ENCODE results near the gene ETV6.
"Not testable (repeated sequence)": the region's sequence is repeated elsewhere in the genome, so short reads cannot be mapped to it uniquely, and the experiment has no call there.

ETV6 gene

DNA sequence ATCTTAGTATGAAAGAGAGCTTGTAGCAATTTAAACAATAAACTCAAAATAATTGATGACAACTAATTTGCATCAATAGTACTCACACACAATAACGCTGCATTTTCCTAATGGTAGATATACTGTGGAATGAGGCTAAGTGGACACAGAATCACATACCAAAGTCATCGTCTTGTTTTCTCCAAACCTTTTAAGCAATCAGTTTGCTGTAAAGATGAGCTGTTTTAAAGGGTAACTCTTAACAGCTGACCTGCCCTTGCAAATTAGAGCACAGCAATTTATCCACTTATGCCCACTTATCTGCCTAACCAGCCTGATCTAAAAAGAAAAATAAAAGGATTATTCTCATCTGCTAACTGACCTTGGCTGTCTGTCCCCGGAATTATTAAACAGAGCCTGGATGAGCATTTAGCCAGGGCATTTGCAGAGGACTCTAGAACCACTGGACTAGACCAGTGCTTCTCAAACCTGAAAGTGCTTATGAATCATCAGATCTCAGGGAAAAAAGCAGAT lies 247.0 kb downstream of the ETV6 start:
- peak; percentile 75 to 86 for DNase-seq

DNA sequence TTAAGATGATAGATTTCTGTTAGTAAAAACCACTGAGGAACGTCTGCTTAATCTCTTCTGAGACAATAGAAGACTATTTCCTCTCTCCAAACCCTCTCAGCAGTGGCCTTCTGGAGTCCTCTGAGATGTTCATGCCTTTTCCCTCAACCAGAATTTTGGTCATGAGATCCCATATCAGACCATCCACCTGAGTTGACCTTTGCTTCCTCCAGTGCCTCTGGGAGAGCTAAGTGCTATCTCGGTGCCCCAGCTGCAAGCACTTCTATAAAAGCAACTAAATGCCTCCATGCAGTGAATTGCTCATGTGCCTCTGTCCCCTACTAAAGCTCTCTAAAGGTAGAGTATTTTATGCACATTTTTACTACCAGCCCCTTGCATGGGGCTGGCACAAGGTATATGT lies 248.4 kb downstream of the ETV6 start:
- no peak for DNase-seq

DNA sequence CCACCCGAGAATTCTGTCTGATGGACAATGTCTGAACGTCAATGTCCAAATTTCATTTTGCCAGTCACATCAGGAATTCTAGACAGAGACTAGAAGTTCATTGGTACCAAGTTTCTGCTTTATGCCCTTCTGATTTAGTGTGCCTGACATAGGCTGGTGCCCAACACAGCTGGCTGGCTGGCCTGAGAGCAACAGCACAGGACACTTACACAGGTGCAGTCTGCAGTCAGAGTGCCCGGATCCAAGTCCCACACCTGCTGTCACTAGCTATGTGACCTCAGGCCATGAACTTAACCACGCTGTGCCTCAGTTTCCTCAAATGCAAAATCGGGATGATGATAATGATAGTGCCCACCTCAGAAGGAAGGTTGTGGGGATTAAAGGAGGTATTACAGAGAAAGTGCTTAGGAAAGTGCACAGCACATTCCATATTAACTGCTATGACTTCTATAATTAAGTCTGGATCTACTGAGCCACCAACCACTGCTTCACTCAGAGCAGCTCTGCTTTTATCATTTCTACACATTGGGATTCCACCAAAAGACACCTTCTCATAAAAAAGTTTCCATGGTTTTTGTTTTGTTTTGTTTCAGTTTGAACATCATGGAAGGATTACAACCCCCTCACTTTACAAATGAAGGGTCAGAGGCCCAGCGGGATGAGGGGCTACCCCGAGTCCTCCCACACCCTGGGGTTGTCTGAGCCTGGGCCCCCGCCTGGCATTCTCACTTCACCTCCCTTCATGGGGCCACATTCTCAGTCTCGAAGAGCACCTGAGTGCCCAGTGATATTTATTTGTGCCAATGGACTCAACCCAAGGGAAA lies 252.4 kb downstream of the ETV6 start:
- DNase-seq, result no peak

DNA sequence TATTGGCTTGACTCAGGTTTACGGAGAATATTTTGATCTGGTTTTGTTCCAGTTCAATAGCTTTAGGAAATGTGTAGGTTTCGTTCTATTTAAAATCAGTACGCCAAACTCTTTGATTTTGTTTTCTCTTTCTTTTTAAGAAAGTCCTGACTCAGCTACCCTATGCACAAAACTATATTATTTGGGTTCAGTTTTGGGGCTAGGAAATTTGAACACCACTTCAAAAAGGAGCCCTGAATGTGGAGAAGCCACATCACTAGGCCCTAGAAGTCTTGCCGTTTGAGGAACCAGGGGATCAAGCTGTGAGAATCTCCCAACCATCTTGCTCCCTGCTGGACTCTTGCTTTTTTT lies 253.0 kb downstream of the ETV6 start:
- DNase-seq, result no peak

DNA sequence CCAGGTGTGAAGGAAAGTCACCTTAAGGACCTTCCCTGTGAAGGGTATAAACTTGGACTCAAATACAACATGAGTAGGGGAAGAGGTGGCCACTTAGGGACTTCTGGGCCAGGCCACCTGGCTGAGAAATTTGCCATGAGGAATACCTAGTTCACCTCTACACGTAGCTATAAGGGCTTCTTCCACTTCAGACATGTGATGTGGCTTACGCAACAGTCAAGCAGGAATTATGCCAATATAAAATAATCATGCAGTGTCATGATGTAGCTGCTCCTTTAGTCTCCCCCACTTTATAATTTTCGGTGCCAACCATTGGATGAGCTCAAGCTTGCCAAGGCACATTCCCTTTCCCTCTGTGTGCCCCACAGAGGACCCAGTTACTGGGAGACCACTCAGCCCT lies 254.7 kb downstream of the ETV6 start:
- no peak for DNase-seq

DNA sequence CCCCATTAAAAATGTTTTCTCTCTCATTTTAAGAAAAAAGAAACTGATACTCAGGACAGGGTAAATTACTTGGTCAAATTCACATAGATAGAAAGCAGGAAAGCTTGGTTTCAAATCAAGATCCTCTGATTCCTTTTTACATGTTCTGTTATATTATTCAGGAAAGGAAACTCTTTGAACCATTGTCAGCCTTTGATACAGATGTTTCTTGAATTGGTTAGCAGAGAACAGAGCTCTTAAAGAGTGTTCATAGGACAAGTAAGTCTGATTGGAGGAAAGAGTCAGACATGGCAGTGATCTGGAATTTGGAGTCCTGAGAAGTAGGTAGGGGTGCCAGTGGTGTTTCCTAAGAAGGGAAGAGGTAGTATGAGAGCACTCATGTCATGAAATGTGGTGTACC lies 256.1 kb downstream of the ETV6 start:
- no peak for DNase-seq

DNA sequence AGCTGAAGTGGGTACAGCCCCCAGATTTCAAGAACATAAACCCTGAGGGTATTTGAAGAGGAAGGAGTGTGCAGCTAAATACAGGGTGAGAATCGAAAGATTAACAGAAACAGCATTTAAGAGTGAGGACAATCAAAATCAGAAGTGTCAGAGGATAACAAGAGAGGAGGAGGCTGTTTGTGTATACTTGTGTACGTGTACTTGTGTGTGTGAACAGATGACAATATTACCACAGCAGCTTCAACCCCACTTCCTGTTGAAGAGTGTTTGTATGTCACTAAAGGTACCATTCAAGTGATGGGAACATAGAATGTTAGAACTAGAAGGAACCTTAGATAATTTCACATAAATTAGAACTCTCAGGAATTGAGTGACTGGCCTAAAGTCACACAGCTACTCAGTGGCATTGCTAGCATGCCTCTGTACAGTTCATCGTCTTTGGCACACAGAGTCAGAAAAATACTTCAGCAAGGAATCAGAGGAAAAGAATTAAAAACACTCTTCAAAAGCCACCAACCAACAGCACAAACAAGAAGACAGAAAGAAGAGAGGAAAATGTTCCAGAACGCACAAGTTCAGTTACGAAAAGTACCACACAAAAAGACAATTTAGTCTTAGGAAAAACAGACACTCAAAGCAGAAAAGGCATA lies 256.9 kb downstream of the ETV6 start:
- DNase-seq, result no peak

DNA sequence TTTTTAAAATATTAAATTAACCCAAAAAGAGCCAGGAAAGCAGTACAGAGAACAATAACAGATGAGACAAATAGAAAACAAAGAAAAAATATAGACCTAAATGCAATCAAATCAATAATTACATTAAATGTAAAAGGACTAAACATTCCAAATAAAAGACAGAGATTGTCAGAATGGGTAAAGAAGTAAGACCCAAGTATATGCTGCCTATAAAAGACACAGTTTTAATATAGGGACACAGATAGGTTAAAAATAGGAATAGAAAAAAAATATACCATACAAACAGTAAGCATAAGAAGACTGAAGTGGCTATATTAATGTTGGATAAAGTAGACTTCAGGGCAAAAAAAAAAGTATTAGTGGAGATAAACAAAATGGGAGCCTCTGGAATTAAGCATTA lies 258.2 kb downstream of the ETV6 start:
- DNase-seq, result no peak

DNA sequence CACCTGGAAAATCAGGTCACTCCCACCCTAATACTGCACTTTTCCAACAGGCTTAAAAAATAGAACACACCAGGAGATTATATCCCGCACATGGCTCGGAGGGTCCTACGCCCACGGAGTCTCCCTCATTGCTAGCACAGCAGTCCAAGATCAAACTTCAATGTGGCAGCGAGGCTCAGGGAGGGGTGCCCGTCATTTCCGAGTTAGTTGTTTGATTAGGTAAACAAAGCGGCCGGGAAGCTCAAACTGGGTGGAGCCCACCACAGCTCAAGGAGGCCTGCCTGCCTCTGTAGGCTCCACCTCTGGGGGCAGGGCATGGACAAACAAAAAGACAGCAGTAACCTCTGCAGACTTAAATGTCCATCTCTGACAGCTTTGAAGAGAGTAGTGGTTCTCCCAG lies 259.9 kb downstream of the ETV6 start:
- not testable (repeated sequence) for DNase-seq

DNA sequence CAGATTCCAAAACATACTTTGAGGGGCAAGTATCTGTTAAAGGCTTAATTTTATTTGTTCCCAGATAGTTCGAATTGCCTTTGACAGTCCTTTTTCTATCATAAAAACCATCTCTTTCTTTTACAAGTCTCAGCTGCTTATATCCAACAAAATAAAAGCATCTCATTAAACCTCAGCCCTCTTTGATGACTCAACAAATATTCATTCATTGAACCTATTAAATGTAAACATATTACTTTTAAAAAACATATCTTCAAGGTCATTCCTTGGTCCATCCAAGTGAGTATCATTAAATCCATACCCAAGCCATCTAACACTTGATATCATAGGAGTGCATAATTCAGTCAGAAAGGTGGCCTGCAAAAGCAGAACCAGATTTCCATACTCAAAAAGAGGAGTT lies 266.6 kb downstream of the ETV6 start:
- no peak for DNase-seq

DNA sequence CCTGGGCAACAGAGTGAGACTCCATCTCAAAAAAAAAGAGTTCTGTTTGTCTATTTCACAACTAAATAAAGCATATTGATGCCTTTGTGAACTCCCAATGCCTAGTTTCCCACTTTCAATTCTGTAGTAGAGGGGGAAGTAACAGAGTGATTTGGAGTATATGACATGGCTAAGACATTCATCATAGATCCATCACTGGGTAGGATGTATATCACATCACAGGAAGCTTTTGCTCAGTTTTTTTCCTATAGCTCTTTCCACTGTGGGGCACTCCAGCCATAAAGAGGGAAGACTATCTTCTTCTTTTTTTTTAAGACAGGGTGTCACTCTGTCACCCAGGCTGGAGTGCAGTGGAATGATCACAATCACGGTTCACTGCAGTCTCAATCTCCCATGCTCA lies 267.3 kb downstream of the ETV6 start:
- DNase-seq, result no peak

DNA sequence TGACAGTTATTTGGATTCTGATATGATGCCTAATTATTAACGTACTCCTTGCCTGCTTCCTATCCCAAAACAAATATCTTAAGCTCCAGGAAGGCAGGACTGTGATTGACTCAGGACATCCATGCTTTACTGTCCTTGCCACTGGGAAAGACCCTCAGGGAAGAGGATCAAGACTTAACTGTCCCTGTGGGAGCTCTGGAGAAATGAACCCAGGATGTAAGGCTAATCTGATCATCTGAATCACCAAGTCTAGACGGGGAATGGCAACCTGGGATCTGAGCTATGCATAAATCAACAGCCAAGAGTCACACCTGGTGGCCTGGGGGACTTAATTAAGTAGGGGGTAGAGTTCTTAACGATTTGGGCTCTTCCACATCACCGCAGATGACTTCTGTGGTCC lies 268.0 kb downstream of the ETV6 start:
- no peak for DNase-seq

DNA sequence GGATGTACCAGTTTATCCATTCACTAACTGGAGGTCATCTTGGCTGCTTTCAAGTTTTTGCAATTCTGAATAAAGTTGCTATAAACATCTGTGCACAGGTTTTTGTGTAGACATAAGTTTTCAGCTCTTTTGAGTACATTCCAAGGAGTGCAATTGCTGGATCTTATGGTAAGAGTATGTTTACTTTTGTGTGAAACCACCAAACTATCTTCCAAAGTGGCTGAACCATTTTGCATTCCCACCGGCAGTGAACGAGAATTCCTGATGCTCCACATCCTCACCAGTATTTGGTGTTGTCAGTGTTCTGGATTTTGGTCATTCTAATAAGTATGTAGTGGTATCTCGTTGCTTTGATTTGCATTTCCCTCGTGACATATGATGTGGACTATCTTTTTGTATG lies 270.8 kb downstream of the ETV6 start:
- no peak for DNase-seq

DNA sequence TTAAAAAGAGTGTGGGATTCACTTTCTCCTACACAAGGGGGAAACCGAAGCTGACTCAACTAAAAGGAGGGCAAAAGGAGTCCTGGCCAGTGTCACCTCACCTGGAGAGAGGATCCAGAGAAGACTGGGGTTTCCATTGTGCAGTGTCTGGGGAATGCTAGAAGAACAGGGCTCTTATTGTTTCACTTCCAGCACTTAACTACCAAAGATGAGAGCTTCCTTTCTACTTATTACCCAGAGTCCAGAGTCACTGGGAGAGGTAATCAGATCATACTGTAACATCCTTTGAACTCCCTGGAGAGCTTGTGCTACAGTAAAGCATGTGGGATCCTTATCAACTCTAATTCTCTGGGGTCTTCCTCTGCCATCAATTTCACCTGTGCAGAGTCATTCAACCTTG lies 272.9 kb downstream of the ETV6 start:
- DNase-seq, result no peak

DNA sequence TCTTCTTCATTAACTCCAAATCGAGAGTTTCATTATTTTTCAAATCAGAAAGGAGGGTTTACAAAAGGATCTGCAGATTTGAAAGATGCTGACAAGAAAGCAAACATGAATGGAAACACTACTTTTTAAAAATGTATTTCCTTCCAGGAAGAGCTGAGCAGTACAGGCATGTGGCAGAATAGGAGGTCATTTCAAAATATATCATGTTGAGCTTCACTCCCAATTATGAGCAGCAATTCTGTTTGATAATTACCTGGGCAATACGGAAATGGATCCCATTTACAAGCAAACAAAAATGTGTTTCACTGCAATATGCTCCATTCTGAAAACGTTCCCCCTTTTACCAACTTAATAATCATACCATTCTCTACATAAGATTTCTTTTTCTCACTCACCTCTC lies 273.6 kb downstream of the ETV6 start:
- no peak for DNase-seq

DNA sequence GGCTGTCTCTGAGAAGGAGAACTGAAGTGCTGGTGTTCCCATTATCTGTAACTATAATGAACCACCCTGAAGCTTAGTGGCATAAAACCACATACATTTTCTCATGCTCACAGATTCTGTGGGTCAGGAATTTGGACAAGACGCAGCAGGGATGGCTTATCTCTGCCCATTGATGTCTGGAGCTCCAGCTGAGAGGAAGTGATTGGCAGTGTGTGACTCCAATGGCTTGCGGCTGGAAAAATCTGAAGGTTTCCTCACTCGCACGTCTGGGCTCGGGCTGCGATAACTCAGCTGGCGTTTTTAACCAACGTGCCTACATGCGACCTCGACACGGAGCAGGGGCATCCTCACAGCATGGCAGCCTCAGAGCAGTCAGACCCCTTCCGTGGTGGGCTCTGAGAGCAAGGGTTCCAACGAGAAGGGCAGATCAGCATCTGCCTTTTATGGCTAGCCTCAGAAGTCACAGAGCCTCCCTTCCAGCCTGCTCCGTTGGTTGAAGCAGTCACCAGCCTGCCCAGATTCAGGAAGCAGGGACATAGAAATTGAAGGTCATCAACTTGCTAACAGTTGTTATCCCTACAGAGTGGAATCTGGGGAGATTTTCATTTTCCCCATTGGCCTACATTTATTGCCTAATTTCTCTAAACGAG lies 277.9 kb downstream of the ETV6 start:
- DNase-seq, result no peak

DNA sequence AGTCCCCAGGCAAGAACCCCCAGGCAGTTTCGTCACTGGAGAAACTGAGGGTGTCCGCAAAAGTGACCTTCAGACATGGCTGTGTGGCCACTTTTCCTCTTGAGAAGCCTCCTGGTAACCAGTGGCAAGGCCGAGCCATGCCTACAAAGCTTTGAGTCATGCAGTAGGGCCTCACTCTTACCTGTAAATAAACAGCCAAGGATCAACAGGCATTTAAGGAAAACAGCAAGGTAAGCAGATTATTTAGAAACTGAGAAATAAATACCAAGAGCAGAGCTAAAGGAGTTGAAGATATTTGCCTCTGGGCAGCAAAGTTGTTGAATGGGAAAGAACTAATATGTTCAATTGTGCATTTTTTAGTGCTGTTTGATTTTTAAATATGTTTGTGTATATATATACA lies 280.2 kb downstream of the ETV6 start:
- DNase-seq, result no peak

DNA sequence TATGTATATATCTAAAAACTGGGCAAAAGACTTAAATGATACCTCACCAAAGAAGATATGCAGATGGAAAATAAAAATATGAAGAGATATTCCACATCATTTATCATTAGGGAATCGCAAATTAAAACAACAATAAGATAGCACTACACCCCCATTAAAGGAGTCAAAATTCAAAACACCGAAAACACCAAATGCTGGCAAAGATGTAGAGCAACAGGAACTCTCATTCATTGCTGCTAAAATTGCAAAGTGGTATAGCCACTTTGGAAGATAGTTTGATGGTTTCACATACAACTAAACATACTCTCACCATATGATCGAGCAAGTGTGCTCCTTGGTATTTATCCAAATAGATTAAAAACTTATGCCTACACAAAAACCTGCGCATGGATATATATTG lies 289.7 kb downstream of the ETV6 start:
- no peak for DNase-seq

DNA sequence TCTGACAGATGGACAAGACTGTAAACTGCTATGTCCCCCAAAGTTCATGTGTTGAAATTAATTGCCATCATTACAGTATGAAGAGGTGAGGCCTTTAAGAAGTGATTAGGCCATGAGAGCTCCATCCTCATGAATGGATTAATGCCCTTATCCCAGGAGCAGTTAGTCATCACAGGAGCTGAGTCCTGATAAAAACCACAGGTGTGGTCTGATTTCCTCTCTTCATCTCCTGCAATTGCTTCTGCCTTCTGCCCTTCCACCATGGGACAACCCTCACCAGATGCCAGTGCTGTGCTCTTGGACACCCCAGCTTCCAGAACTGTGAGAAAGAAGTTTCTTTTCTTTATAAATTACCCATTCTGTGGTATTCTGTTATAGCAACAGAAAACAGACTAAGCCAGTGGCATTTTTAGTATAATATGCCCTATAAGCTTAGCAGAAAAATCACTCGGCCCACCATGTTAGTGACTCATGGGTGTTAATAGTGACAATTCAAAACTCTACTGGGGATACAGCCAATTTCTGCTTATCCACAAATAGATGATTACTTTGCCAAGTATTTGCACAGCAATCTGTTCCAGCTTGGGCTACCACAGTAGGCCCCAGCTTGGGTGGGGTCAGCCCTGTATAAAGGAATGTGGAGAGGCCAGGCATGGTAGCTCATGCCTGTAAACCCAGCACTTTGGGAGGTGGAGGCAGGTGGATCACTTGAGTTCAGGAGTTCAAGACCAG lies 292.3 kb downstream of the ETV6 start:
- peak; percentile 48 to 71 for DNase-seq

DNA sequence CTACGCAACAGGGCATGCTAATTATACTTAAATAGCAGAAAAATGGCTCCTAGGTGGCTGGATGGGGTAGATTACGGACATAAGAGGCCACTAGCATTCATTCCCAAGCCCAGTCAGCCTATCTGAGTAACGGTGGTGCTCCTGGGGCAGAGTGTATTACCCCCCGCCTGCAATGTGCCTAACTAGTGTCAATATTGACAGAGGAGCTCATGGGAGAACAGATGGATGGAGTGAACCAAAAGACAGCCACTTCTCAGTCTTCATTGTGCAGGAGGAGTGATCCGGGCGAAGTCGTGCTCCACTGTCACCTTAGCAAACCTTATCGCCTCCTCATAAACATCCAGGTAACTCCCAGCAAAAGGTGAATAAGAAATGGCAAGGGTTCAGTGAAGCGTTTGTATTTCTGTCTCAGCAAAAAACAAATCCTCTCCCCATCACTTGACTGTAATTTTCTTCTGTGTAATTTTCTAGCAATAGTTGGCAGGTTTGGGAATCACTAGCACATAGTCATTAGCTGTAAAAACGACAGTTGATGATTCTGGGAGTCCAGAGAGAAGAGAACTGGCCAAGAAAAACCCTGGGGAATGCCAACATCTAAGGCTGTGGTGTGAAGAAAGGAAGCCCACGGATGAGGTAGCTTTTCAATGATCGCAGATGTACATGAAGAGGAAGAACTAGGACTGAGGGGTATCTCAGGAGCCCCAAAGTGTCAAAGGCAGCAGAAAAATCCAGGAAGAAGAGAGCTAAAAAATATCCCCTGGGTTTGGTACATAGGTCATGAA lies 294.6 kb downstream of the ETV6 start:
- DNase-seq, result no peak
